HEK293 (cell line): ENCODE data around the gene IWS1.
A peak's percentile ranks its signal among the peaks of the same experiment; 100 is the strongest.

Experiments used
- CTCF ChIA-PET: fragments of 350-600 bp; formaldehyde crosslinking; extraction: SDS; loops from one replicate; lab custom pipeline; 2021; ENCODE audit warnings: antibody characterized with exemption; lab: Yijun Ruan, JAX
- POLR2A ChIA-PET: fragments of 300-600 bp; formaldehyde crosslinking; extraction: SDS; loops from one replicate; lab custom pipeline; 2020; ENCODE audit warnings: antibody characterized with exemption, inconsistent platforms; lab: Yijun Ruan, JAX
- H3K27ac ChIP-seq: fragments of 200-500 bp; sonication (Bioruptor generic); 2 replicates; pipeline ENCODE4 v1.5.1; 2014; ENCODE audit warnings: low read depth, low read length, control low read depth, inconsistent platforms; ENCODE audit errors: extremely low read depth
- H3K36me3 ChIP-seq, 2 experiments: fragments of 200-500 bp in 1 of 2; sonication (Bioruptor generic) in 1 of 2; 1 replicate in 1 of 2; 2 replicates in 1 of 2; pipeline ENCODE4 v1.5.1; 2014 to 2017; ENCODE audit warnings: inconsistent platforms in 2 of 2, low read length in 2 of 2; ENCODE audit not compliant: control insufficient read depth in 2 of 2, insufficient read depth in 1 of 2
- H3K4me1 ChIP-seq: fragments of 200-500 bp; sonication (Bioruptor generic); 2 replicates; pipeline ENCODE4 v1.5.1; 2014; ENCODE audit warnings: mild to moderate bottlenecking, low read length, inconsistent platforms; ENCODE audit not compliant: control insufficient read depth, insufficient read depth
- H3K4me3 ChIP-seq: 2 replicates; pipeline ENCODE4 v1.5.1; 2011; ENCODE audit warnings: low read depth, mild to moderate bottlenecking, control low read depth, low read length, moderate library complexity
- H3K9me3 ChIP-seq: fragments of 200-500 bp; sonication (Bioruptor generic); 2 replicates; pipeline ENCODE4 v1.5.1; 2014; ENCODE audit warnings: low read depth, low read length, inconsistent platforms; ENCODE audit not compliant: control insufficient read depth, insufficient read depth
- BCL11B ChIP-seq: fragments of 450-650 bp; formaldehyde crosslinking; IDR thresholded peaks from 2 replicates; pipeline ENCODE4 v1.5.1; 2016; ENCODE audit warnings: low read depth, missing biosample characterization, missing genetic modification characterization
- HOXA7 ChIP-seq: sonication (generic); formaldehyde crosslinking; IDR thresholded peaks from 2 replicates; pipeline ENCODE4 v1.8.1; 2022; ENCODE audit warnings: missing genetic modification reagents, borderline replicate concordance
- KLF7 ChIP-seq: fragments of 450-650 bp; formaldehyde crosslinking; IDR thresholded peaks from 2 replicates; pipeline ENCODE4 v1.5.1; 2016; ENCODE audit warnings: missing biosample characterization, missing genetic modification characterization, borderline replicate concordance
- SP7 ChIP-seq: fragments of 450-650 bp; formaldehyde crosslinking; IDR thresholded peaks from 2 replicates; pipeline ENCODE4 v1.5.1; 2016; ENCODE audit warnings: missing biosample characterization, missing genetic modification characterization
- ZNF114 ChIP-seq: fragments of 450-650 bp; formaldehyde crosslinking; IDR thresholded peaks from 2 replicates; pipeline ENCODE4 v1.5.0; 2017; ENCODE audit warnings: missing biosample characterization, missing genetic modification characterization
- ZNF133 ChIP-seq: fragments of 450-650 bp; formaldehyde crosslinking; IDR thresholded peaks from 2 replicates; pipeline ENCODE4 v1.5.1; 2016; ENCODE audit warnings: missing biosample characterization, missing genetic modification characterization
- ZNF138 ChIP-seq: fragments of 450-650 bp; formaldehyde crosslinking; IDR thresholded peaks from 2 replicates; pipeline ENCODE4 v1.5.1; 2016; ENCODE audit warnings: missing biosample characterization, missing genetic modification characterization, borderline replicate concordance
- ZNF140 ChIP-seq: fragments of 450-650 bp; formaldehyde crosslinking; IDR thresholded peaks from 2 replicates; pipeline ENCODE4 v1.5.1; 2016; ENCODE audit warnings: missing biosample characterization, missing genetic modification characterization
- ZNF239 ChIP-seq: fragments of 450-650 bp; formaldehyde crosslinking; IDR thresholded peaks from 2 replicates; pipeline ENCODE4 v1.5.1; 2016; ENCODE audit warnings: missing biosample characterization, missing genetic modification characterization
- ZNF266 ChIP-seq: fragments of 450-650 bp; formaldehyde crosslinking; IDR thresholded peaks from 2 replicates; pipeline ENCODE4 v1.5.1; 2016; ENCODE audit warnings: missing biosample characterization, missing genetic modification characterization, low read depth
- ZNF292 ChIP-seq: fragments of 450-650 bp; formaldehyde crosslinking; IDR thresholded peaks from 2 replicates; pipeline ENCODE4 v1.5.1; 2016; ENCODE audit warnings: low read depth, missing biosample characterization, missing genetic modification characterization, borderline replicate concordance
- ZNF311 ChIP-seq: fragments of 450-650 bp; formaldehyde crosslinking; IDR thresholded peaks from 2 replicates; pipeline ENCODE4 v1.5.1; 2017; ENCODE audit warnings: missing biosample characterization, missing genetic modification characterization, borderline replicate concordance
- ZNF341 ChIP-seq: fragments of 450-650 bp; formaldehyde crosslinking; IDR thresholded peaks from 2 replicates; pipeline ENCODE4; 2016; ENCODE audit warnings: low read depth, missing biosample characterization, missing genetic modification characterization
- ZNF501 ChIP-seq: fragments of 450-650 bp; formaldehyde crosslinking; IDR thresholded peaks from 2 replicates; pipeline ENCODE4 v1.5.1; 2016; ENCODE audit warnings: missing biosample characterization, missing genetic modification characterization
- ZNF654 ChIP-seq: fragments of 450-650 bp; formaldehyde crosslinking; IDR thresholded peaks from 2 replicates; pipeline ENCODE4 v1.5.1; 2016; ENCODE audit warnings: low read depth, missing biosample characterization, missing genetic modification characterization
- ZSCAN16 ChIP-seq: fragments of 450-650 bp; formaldehyde crosslinking; IDR thresholded peaks from 2 replicates; pipeline ENCODE4 v1.5.1; 2016; ENCODE audit warnings: missing biosample characterization, missing genetic modification characterization
- ZSCAN30 ChIP-seq: fragments of 450-650 bp; IDR thresholded peaks from 2 replicates; pipeline ENCODE4 v1.5.1; 2018; ENCODE audit warnings: missing biosample characterization, mild to moderate bottlenecking, missing genetic modification characterization, moderate library complexity
- TF ChIP-seq, protein P1 (sequence below): fragments of 450-650 bp; formaldehyde crosslinking; IDR thresholded peaks from 2 replicates; pipeline ENCODE4 v1.5.1; 2016; ENCODE audit warnings: missing biosample characterization, missing genetic modification characterization
- TF ChIP-seq, protein P2 (sequence below): fragments of 450-650 bp; formaldehyde crosslinking; IDR thresholded peaks from 2 replicates; pipeline ENCODE4 v1.5.1; 2016; ENCODE audit warnings: missing biosample characterization, missing genetic modification characterization
- TF ChIP-seq, protein P3 (sequence below): fragments of 450-650 bp; formaldehyde crosslinking; IDR thresholded peaks from 2 replicates; pipeline ENCODE4 v1.5.1; 2016; ENCODE audit warnings: missing biosample characterization, missing genetic modification characterization, low read depth
- TF ChIP-seq, protein P4 (sequence below): fragments of 450-650 bp; formaldehyde crosslinking; IDR thresholded peaks from 2 replicates; pipeline ENCODE4 v1.5.1; 2016; ENCODE audit warnings: missing biosample characterization, missing genetic modification characterization

IWS1 gene

DNA sequence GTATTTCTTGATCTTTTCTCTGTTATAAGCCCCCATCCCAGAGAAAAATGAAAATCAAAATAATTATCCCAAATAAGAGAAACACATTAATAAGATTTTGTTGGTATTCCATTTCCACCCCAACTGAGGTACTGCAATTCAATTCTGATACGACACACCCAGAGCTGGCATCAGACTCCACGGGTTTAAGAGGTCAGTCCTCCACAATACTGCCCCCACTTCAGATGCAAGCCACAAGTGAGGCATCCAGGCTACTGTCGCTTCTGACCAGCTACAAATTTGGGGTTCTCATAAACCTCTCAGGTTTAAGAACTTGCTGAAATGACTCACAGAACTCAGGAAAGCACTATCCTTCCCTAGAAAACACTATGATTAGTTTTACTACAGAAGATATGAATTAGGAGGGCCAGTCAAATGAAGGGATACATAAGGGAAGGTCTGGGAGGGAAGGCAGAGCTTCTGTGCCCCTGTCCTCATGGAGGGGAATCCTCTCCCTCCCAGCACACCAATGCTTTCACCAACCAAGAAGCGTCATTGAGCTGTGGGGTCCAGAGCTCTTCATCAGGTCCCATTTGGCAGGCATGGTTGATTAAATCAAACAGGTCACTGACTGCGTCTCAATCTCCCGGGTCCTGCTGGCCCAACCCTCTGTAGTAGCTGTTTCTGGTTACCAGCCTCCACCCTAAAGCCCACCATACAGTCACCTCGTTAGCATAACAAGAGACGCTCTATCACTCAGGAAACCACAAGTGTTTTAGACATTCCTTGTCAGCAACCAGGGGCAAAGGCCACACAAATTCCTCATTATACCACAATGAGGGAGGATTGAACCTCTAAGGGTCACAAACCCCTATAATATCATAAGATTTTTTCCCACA, 46.2 kb downstream of the IWS1 start:
- Histone ChIP-seq H3K27ac (no peak overlapping the region), H3K9me3 (no peaks in the 10 kb centered on the region)
- POLR2A ChIA-PET = interaction anchor here (1.3 kb wide), 2 partner anchors 47 to 186 kb away, joined by 3 to 6 read pairs; partner anchors contain the start of gene ERCC3

DNA sequence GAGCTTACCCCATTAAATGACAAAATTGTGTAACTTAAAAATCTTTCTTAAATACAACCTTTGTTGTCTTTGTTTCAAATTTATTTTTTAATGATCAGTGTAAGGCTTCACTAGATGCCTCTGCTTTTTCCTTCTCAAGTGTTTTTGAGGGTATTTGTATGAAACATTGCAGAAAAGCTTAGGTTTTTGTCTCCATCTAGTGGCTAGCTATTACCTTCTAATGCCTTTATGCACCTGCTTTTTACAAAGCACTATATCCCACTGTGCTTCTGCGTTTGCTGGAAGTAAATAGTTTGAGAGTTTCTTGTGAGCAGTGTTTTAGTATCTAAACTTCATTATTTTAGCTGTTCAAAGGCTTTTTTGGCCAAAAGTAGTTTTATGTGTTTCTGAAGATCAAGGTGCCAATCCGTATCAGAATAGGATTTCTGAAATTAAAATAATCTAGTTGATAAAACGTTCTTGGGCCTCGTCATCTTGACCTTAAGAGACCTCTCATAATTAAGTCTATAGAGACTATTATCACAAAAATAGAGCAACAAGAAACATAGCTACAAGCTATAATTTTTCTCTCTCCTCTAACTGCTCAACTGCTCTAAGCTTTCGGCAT, 47.0 kb downstream of the IWS1 start:
- no peaks in the 10 kb centered on the region for H3K9me3 ChIP-seq
- H3K27ac ChIP-seq = no peak overlapping the region
- no peaks in the 10 kb centered on the region for H3K4me1 ChIP-seq
- no peak overlapping the region for H3K4me3 ChIP-seq
- no peak for TF ChIP-seq SP7
- TF ChIP-seq BCL11B (tag by site-specific recombination) = no peak
- TF ChIP-seq ZNF133 (tag by site-specific recombination) = no peak
- TF ChIP-seq ZNF341 (tag by site-specific recombination) = no peak
- TF ChIP-seq ZNF311 (tag by site-specific recombination) = no peak
- TF ChIP-seq, protein P1, sequence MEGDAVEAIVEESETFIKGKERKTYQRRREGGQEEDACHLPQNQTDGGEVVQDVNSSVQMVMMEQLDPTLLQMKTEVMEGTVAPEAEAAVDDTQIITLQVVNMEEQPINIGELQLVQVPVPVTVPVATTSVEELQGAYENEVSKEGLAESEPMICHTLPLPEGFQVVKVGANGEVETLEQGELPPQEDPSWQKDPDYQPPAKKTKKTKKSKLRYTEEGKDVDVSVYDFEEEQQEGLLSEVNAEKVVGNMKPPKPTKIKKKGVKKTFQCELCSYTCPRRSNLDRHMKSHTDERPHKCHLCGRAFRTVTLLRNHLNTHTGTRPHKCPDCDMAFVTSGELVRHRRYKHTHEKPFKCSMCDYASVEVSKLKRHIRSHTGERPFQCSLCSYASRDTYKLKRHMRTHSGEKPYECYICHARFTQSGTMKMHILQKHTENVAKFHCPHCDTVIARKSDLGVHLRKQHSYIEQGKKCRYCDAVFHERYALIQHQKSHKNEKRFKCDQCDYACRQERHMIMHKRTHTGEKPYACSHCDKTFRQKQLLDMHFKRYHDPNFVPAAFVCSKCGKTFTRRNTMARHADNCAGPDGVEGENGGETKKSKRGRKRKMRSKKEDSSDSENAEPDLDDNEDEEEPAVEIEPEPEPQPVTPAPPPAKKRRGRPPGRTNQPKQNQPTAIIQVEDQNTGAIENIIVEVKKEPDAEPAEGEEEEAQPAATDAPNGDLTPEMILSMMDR = peak; percentile 53; the same call in 1 of the 2 replicates
- TF ChIP-seq ZNF654 (tag by site-specific recombination) = peak; percentile 73
- TF ChIP-seq ZNF239 = no peak
- no peak for TF ChIP-seq ZNF292 (tag by site-specific recombination)
- TF ChIP-seq ZNF114 (tag by site-specific recombination) = no peak
- no peak for TF ChIP-seq ZNF140 (tag by site-specific recombination)
- TF ChIP-seq ZNF138 (tag by site-specific recombination) = no peak
- TF ChIP-seq, protein P2, sequence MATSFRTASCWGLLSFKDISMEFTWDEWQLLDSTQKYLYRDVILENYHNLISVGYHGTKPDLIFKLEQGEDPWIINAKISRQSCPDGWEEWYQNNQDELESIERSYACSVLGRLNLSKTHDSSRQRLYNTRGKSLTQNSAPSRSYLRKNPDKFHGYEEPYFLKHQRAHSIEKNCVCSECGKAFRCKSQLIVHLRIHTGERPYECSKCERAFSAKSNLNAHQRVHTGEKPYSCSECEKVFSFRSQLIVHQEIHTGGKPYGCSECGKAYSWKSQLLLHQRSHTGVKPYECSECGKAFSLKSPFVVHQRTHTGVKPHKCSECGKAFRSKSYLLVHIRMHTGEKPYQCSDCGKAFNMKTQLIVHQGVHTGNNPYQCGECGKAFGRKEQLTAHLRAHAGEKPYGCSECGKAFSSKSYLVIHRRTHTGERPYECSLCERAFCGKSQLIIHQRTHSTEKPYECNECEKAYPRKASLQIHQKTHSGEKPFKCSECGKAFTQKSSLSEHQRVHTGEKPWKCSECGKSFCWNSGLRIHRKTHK (tag by site-specific recombination) = no peak
- 0 out of 2 replicates have a peak, but pooled peaks have one; percentile 32 for TF ChIP-seq ZSCAN30 (tag by site-specific recombination)
- TF ChIP-seq, all 188 proteins: peak for 3
- CTCF ChIA-PET = interaction anchor here (0.6 to 3.5 kb wide), 54 partner anchors 9 to 957 kb away, joined by 3 to 32 read pairs (median 4); partner anchors contain the start of gene ERCC3
- POLR2A ChIA-PET = interaction anchor here (0.7 to 1.3 kb wide), 3 partner anchors 47 to 223 kb away, joined by 3 to 6 read pairs (median 3); partner anchors contain the start of gene ERCC3
- H3K36me3 ChIP-seq = peaks cover 22 to 41% of the 10 kb centered on the region in 2 experiments

More for the DNA sequence above, 46.2 kb downstream of the IWS1 start:
- Histone ChIP-seq H3K4me1 (no peaks in the 10 kb centered on the region), H3K36me3 (peaks cover 22 to 49% of the 10 kb centered on the region in 2 experiments), H3K4me3 (no peak overlapping the region)
- CTCF ChIA-PET = interaction anchor here (0.6 to 3.5 kb wide), 42 partner anchors 9 to 437 kb away, joined by 3 to 32 read pairs (median 5); partner anchors contain the start of gene ERCC3
- TF ChIP-seq, protein P3, sequence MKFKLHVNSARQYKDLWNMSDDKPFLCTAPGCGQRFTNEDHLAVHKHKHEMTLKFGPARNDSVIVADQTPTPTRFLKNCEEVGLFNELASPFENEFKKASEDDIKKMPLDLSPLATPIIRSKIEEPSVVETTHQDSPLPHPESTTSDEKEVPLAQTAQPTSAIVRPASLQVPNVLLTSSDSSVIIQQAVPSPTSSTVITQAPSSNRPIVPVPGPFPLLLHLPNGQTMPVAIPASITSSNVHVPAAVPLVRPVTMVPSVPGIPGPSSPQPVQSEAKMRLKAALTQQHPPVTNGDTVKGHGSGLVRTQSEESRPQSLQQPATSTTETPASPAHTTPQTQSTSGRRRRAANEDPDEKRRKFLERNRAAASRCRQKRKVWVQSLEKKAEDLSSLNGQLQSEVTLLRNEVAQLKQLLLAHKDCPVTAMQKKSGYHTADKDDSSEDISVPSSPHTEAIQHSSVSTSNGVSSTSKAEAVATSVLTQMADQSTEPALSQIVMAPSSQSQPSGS = no peak
- TF ChIP-seq, protein P4, sequence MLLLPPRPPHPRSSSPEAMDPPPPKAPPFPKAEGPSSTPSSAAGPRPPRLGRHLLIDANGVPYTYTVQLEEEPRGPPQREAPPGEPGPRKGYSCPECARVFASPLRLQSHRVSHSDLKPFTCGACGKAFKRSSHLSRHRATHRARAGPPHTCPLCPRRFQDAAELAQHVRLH = no peak
- TF ChIP-seq ZNF266 (tag by site-specific recombination) (no peak), HOXA7 (no peak), KLF7 (tag by site-specific recombination) (no peak), ZNF501 (tag by site-specific recombination) (no peak), ZSCAN16 (tag by site-specific recombination) (no peak)
